Stimulated activated CD4-positive, alpha-beta T cell treated with anti-CD3 and anti-CD28 coated beads, Interleukin-4, amount 100 ng/mL, for 1 hour (primary cell): ENCODE measurements around the gene NDUFC2.
"Not testable (repeated sequence)": the region's sequence is repeated elsewhere in the genome, so short reads cannot be mapped to it uniquely, and the experiment has no call there.

Source experiments
- DNase-seq: peaks from one replicate; pipeline ENCODE4 v3.0.0-alpha.2; 2020

NDUFC2 gene

DNA sequence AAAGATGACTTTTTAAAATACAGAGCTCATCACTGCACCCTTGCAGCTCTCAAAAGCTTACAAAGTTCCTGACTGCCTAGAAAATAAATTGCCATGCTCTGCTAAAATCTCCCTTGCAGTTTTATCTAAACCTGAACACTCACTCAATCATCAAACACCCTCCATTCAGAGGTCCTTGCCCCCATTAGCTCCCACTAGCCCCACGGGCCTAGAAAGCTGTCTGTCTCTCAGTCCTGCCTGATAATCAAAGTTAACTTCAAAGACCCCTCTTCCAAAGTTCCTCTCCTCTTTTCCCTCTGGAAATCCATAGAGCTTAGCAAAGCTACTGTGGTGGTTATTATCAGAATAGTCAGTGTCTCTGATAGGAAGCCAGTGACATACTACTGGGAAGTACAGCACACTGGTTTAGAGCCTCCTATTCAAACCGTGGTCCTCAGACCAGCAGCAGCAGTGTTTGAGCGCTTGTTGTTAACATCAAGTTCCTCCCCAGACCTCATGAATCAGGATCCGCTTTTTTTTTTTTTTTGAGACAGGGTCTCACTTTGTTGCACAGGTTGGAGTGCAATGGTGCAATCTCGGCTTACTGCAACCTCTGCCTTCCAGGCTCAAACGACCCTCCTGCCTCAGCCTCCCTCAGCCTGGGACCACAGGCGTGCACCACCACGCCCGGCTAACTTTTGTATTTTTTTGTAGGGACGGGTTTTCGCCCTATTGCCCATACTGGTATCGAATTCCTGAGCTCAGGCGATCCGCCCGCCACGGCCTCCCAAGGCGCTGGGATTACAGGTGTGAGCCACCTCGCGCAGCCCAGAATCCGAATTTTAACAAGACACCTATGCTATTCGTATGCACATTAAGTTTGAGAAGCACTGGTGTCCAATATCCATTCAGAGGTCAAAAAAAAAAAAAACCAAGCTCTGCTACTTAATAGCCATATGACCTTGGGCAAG lies 1.2 kb downstream of the NDUFC2 start:
- no peak for DNase-seq

DNA sequence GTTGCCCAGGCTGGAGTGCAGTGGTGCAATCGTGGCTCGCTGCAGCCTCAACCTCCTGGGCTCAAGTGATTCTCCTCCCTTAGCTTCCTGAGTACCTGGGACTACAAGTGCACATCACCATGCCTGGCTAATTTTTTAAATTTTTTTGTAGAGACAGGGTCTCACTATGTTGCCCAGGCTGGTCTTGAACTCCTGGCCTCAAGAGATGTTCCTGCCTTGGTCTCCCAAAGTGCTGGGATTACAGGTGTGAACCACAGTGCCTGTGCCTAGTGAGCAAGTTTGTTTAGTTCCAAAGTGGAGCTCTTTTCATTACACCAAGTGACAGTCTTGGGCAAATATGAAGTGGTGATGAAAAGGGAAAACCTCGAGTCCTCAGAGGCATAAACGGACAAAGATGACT lies 2.1 kb downstream of the NDUFC2 start:
- DNase-seq, result not testable (repeated sequence)

DNA sequence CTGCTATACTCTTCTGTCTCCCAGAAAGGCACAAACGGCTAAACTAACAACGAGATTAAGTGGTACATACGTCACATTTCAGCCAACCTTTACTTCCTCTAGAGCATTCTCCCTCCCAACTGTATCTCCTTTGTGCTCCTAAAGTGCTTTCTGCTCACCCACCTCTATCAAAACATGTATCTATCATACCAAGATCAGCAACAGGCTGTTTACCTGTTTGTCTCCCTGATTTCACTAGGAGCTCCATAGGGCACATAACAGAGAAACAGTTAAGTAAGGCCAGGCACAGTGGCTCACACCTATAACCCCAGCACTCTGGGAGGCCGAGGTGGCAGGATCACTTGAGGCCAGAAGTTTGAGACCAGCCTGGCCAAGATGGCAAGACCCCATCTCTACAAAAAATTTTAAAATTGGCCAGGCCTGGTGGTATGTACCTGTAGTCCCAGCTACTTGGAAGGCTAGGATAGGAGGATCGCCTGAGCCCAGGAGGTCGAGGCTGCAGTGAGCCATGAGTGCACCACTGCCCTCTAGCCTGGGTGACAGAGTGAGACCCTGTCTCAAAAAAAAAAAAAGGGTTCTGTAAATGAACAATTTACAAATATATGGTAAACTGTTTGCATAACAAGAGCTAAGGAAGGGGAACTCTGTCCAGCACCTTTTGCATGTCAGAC lies 2.8 kb downstream of the NDUFC2 start:
- no peak for DNase-seq

DNA sequence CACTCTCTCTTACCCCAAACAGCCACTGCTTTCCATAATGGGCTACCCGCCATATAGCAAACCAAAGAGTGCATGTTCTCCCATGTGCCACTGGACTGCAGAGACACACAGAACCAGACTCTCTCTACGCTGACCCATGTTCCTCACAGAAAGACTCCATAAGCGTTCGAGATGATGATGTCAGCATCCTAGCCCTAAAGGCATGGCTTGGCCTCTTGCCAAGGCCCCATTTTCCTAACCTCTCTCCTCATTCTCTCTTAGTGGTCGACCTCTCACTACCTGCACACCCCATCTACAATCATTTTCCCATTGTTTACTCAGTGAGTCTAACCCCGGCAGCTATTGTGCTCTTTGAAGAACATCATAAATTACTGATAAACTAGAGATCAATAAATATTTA lies 4.9 kb downstream of the NDUFC2 start:
- no peak for DNase-seq

DNA sequence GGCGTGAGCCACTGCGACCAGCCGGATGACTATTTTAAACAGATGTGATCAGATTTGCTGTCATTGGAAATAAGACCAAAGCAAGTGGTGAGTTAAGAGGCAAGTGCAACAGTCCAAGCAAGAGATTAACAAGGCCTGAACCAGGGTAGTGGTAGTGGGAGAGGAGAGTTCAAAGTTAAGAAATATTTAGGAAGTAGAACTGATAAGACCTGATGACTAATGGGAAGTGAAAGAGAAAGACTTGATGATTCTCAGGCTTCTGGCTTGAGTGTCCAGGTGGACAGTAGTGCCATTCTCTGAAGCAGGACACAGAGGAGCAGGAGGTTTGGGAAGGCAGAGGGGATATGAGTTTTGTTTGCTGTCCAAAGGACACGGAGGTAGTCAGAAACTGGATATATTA lies 7.2 kb downstream of the NDUFC2 start:
- no peak for DNase-seq

- no peak for DNase-seq
Observed at GRCh38 chr11:78071717-78072116, 7.9 kb downstream of the NDUFC2 start.

GRCh38 chr11:78070621-78071020 lies 9.0 kb downstream of the NDUFC2 start:
- no peak for DNase-seq

DNA sequence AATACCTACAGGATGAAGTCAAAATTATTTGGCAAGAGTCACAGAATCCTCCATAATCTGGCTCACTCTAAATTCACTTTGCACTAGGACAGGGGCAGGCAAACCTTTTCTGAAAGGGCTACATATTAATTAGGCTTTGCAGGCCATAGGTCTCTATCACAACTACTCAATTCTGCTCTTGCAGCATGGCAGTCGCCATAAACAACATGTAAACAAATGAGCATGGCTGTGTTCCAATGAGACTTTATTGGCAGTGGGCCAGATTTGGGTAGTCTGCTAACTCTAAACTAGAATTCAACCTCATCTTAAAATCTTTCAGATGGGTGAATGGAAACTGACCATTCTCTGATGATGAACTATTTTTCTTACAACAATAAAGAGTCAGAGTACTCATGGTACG lies 10.2 kb downstream of the NDUFC2 start:
- DNase-seq, result no peak

DNA sequence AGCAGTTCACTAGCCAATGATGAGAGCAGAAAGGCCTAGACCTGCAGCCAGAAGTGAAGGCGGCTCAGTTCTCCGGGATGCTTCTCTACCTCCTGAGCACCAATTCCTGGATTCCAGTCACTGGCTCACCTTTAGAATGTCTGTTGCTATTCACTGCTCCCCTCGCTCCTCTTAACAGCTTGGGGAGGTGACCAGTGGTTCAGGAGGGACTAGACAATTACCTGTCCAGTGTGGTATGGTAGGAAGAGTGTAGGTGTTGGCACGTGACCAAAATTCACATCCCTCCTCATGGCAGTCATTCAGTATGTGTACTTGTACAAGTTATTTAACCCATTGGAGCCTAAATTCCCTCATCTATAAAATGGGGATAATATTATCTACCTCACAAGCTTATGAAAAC lies 12.0 kb downstream of the NDUFC2 start:
- DNase-seq, result no peak

- DNase-seq, result no peak
Observed at GRCh38 chr11:78066471-78066870, 13.2 kb downstream of the NDUFC2 start.

- DNase-seq, result no peak
Observed at GRCh38 chr11:78065203-78065602, 14.5 kb downstream of the NDUFC2 start.

- no peak for DNase-seq
Observed at GRCh38 chr11:78063440-78064181, 16.1 kb downstream of the NDUFC2 start, which contains the start of gene THRSP. Gene THRSP, plus strand, starts transcription at chr11:78063861. Its CDS starts 21 bp downstream, at chr11:78063882.

DNA sequence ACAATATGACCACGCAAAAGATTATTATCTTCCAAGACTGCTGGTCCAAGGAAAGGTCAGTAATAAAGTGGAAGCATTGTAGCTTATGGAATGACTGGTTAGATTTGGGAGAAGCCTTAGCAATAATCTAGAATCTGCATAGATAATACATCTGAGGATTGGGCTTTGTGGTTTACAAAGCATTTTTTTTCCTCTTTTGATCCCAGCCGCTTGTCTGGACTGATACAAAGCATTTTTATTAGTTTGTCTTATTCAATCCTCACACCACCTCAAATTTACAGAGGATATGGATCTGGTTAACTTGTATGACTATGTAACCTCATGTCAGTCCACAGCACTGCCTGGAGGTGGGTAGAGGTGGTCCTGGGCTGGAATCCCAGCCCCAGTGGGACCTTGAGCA lies 17.0 kb downstream of the NDUFC2 start:
- DNase-seq, result no peak

DNA sequence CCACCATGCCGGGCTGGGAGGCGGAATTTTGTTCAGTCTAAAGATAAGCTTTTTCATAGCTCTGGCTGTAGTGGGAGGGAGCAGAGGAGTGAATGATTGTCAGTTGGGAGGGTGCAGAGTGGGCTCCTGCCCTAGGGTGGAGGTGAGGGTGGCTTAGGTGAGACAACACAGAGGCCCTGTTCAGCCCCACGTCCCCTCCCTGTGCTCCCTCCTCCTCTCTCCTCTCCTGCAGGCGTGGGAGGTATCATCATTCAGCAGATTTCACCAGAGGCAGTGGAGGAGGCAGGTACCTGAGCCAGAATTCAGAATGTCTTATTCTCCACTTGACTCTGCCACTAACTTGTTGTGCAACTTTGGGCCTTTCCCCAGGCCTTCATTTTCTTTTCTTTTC lies 17.7 kb downstream of the NDUFC2 start:
- no peak for DNase-seq

DNA sequence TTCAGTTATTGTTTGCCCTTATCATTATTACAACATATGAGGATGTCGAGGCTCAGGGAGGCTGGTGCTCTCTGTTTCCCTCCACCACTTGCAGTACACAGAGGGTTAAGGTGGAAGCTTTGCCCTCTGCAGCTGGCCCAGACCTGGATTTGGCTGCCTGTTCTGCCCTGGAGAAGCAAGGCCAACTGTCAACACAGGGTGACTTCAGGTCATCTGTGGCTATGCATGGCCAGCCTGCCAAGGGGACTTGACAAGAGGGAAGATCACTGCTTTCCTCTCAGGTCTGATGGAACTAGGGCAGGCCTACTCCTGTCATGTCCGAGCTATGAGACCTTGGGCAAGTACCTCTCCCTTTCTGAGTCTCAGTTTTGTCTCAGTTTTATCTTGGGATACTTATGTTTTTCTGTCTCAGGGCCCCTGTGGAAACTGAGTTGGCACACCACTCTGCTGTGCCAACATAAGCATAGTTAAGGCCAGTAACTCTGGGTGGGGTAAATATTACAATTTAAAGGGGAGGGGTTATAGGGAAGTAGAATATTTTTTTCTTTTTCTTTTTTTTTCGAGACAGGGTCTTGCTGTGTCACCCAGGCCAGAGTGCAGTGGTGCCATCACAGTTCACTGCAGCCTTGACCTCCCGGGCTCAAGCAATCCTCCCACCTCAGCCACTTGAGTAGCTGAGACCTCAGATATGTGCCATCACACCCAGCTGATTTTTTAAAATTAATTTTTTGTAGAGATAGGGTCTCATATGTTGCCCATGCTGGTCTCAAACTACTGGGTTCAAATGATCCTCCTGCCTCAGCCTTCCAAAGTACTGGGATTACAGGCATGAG lies 18.4 kb downstream of the NDUFC2 start:
- no peak for DNase-seq

GRCh38 chr11:78060533-78060932 lies 19.1 kb downstream of the NDUFC2 start:
- DNase-seq, result no peak

DNA sequence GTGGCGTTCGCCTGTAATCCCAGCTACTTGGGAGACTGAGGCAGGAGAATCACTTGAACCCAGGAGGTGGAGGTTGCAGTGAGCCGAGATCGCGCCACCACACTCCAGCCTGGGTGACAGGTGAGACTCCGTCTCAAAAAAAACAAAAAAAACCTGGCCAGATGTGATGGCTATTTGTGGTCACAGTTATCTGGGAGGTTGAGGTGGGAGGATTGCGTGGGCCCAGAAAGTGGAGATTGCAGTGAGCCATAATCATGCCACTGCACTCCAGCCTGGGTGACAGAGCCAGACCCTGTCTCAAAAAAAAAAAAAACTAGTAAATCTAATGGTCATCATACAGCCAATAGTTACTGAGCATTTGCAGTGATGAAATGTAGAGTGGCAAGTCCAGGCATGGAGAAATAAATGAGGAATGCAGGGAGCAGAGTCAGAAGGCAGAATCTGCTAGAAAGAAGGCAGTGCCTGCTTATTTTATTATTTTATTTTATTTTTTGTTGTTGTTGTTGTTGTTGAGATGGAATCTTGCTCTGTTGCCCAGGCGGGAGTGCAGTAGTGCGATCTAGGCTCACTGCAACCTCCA lies 19.8 kb downstream of the NDUFC2 start:
- not testable (repeated sequence) for DNase-seq

DNA sequence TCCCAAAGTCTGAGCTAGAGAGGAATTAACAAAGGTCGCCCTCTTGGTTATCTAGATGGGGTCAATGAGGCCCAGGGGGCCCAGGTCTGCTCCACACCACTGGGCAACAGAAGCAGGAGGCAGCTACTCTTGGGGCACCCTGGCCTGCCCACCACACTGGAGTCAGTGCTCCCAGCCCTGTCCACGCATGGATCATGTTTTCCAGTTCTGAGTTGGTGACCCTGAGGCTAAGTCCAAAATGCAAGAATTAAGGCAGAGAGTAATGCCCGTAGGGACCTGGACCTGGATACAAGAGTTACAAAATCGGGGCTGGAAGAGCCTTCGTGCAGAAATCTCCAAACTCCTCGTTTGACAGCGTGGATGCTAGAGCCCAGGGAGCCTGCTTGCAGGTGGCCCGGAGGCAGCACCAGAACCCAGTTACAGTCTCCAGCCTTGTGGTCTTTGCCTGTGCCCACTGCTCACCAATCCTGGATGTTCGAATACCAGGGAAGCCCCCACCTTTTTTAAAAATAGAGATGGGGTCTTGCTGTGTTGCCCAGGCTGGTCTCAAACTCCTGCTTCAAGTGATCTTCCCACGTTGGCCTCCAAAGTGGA lies 22.1 kb downstream of the NDUFC2 start:
- DNase-seq, result no peak

DNA sequence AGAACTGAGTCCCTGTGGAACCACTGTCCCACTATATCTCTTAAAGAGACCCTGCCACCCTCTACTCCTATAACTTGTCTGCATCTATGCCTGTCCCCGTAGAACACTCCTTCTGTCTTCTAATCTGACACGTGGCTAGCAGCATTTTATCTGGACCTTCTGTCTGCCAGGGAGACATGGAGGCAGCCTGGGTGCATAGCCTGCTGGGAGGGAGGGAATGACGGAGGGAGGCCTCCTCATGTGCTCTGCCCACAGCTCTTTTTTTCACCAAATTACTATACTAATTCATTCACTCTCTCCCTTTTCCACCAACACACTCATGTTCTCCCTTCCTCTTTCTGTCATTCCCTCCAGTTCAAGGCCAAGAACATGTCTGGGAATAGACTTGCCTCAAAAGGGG lies 23.6 kb downstream of the NDUFC2 start:
- no peak for DNase-seq

- DNase-seq, result no peak
Observed at GRCh38 chr11:78054971-78055370, 24.7 kb downstream of the NDUFC2 start.

DNA sequence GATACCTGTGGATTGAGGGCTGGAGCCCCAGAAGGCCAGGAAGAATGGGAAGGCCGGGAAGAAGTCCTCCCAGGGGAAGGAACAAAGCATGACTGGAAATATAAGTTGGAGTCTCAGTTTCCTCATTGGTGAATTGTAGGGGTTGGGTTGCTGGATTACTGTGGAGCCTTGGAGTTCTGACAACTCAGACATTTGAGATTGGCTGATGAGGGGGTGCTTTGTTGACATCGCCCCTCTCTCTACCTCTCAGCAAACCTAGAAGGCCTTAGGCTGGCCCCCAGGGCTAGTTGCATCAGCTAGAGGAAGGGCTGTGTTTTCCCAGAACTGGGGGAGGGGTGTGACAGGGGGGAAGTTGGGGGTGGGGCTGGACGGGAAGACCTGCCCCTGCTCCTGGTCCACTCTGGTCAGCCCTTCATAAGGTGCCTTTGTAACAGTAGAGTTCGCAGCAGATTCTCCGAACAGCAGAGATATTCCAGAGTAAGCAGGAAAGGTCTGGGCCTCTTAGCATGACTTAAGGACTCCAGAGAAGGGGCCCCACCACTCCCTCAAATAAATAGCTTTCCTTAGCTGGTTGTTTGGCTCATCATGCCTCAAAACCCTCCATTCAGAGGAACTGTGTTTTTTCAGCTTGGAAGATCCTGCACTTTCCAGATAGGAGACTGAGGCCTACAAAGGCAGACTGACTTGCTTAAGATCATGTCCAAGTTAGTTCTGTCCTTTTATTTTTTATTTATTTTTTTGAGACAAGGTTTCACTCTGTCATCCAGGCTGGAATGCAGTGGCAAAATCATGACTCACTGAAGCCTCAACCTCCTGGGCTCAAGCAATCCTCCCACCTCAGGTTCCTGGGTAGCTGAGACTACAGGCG lies 28.5 kb downstream of the NDUFC2 start:
- no peak for DNase-seq
